Thoracic aorta (tissue), 2 donors: Measurements from ENCODE around the gene FBXW7. TPM values are rescaled to one million over a fixed set of nuclear protein-coding genes. Genes with fewer than 3 reads are reported as not detected.

Experiments used
- ATAC-seq: fragments of 150-250 bp; one replicate; pipeline ENCODE4 v1.8.0; 2017; ENCODE audit warnings: low read depth; ENCODE audit not compliant: insufficient number of reproducible peaks, low FRiP score
- DNase-seq: peaks from one replicate; pipeline ENCODE4 v3.0.0-alpha.2; 2020; ENCODE audit warnings: low spot score
- H3K27ac ChIP-seq, 2 donors: fragments of 200-600 bp; sonication (generic); 1 replicate in 1 of 2; 2 replicates in 1 of 2; pipeline ENCODE4 v1.5.1; 2016; ENCODE audit warnings: mild to moderate bottlenecking in 2 of 2, moderate library complexity in 2 of 2
- H3K27me3 ChIP-seq: fragments of 200-600 bp; sonication (generic); replicated peaks from 2 replicates; pipeline ENCODE4 v1.6.0; 2016; ENCODE audit warnings: mild to moderate bottlenecking; ENCODE audit not compliant: insufficient read depth
- H3K36me3 ChIP-seq: fragments of 200-600 bp; sonication (generic); one replicate; pipeline ENCODE4 v1.5.1; 2016
- H3K4me1 ChIP-seq, 2 donors: fragments of 200-600 bp; sonication (generic); 1 replicate in 1 of 2; 2 replicates in 1 of 2; pipeline versions ENCODE4 v1.5.1 to v1.6.0; 2016; ENCODE audit warnings: low read depth in 2 of 2, mild to moderate bottlenecking in 1 of 2; ENCODE audit not compliant: control insufficient read depth in 1 of 2
- H3K4me3 ChIP-seq: fragments of 200-600 bp; sonication (generic); 2 replicates; pipeline ENCODE4 v1.5.1; 2016; ENCODE audit warnings: mild to moderate bottlenecking
- H3K9me3 ChIP-seq: fragments of 200-600 bp; sonication (generic); 2 replicates; pipeline ENCODE4 v1.5.1; 2016
- total RNA-seq, 2 donors: library from RNA; depleted of rRNA; stranded (reverse); fragments of >200 nt; gene quantifications; one replicate each; pipeline versions ENCODE4 v1.1.0 to v1.2.3, GENCODE V29; 2016
- TF ChIP-seq, protein P1 (sequence below): fragments of 200-600 bp; sonication (generic); IDR thresholded peaks from one replicate; pipeline ENCODE4 v1.5.1; 2019; ENCODE audit warnings: antibody characterized with exemption

FBXW7 gene
- total RNA-seq, 2 donors from 2014 or later = 31.5 to 92.6 TPM

DNA sequence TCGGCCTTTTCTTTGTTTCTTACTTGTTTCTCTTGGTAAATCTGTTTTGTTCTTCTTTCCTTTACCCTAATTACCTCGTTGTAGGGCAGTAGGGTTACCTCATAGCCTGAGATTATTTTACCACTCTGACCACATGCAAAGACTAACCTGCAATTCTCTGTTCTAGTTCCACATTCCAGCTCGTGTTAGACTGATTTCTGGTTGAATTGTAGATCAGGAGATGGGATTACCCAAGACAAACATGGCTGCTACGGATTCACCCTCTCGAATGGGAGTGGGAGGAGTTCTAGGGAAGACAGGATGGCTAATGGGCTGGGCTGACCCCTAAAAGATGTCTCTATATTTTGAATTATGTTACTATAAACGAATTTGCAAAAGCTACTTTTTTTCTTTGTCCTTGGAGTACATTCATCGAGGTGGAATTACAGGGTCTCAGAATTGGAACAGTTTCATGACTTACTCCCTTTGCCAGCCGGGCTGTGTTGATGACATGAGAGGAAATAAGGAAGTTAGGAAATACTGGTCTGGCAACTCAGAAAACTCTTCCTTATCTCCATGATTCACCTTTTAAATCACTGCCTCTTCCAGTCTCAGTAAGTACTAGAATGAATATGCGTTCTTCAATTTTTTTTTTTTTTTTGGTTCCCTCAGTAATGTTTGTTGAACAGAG, 36.7 kb upstream of the FBXW7 start:
- no peak for ATAC-seq
- no peak overlapping the region for H3K4me3 ChIP-seq

DNA sequence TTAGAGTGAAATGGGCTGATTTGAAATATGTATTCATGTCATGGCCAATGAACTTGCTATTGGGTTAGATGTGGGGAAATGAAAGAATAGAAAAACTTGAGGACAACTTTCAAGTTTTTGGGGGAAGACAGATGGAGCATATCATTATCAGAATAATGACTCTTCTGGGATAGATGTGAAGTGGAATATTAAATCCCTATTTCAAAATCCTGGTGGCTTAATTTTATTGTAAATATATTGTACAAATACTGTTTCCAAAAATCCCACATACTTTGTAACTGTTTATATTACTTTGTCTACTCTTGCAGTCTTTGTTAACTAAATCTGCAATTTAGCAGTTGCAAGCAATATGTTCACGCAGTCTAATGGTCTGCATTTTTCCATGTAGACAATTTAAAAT, 35.9 kb upstream of the FBXW7 start:
- Histone ChIP-seq H3K4me1 (no peaks in the 10 kb centered on the region), H3K4me3 (no peak overlapping the region), H3K36me3 (no peaks in the 10 kb centered on the region), H3K9me3 (no peaks in the 10 kb centered on the region), H3K27me3 (no peaks in the 10 kb centered on the region), H3K27ac (no peak overlapping the region)
- TF ChIP-seq, protein P1, sequence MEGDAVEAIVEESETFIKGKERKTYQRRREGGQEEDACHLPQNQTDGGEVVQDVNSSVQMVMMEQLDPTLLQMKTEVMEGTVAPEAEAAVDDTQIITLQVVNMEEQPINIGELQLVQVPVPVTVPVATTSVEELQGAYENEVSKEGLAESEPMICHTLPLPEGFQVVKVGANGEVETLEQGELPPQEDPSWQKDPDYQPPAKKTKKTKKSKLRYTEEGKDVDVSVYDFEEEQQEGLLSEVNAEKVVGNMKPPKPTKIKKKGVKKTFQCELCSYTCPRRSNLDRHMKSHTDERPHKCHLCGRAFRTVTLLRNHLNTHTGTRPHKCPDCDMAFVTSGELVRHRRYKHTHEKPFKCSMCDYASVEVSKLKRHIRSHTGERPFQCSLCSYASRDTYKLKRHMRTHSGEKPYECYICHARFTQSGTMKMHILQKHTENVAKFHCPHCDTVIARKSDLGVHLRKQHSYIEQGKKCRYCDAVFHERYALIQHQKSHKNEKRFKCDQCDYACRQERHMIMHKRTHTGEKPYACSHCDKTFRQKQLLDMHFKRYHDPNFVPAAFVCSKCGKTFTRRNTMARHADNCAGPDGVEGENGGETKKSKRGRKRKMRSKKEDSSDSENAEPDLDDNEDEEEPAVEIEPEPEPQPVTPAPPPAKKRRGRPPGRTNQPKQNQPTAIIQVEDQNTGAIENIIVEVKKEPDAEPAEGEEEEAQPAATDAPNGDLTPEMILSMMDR = no peak
- DNase-seq (no peak), ATAC-seq (no peak)

More for the DNA sequence above, 36.7 kb upstream of the FBXW7 start:
- Histone ChIP-seq H3K9me3 (no peaks in the 10 kb centered on the region), H3K27ac (no peak overlapping the region), H3K36me3 (no peaks in the 10 kb centered on the region), H3K27me3 (no peaks in the 10 kb centered on the region), H3K4me1 (no peaks in the 10 kb centered on the region)
- DNase-seq = no peak
- TF ChIP-seq, protein P1 = no peak

DNA sequence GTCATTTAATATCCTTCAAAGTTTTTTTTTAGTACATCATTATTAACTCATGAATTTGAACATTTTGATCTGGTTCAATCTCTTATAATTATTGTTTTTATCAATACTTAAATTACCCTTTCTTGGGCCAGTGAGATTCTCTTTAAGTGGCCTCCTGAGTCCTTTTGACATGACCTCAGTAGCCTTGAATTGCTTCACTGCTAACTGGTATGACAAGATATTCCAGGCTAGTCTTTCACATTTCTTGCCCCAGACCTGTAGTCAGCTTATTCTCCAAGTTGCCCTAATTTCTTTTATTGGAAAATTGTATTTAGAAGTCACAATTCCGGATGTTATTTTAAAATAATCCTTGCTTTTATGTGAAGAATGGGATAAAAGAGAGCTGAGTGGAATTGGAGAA, 35.4 kb upstream of the FBXW7 start:
- no peaks in the 10 kb centered on the region for H3K9me3 ChIP-seq
- H3K27ac ChIP-seq = no peak overlapping the region
- no peaks in the 10 kb centered on the region for H3K4me1 ChIP-seq
- ATAC-seq (no peak), DNase-seq (no peak)
- H3K27me3 ChIP-seq = no peaks in the 10 kb centered on the region
- no peak overlapping the region for H3K4me3 ChIP-seq
- no peaks in the 10 kb centered on the region for H3K36me3 ChIP-seq
- TF ChIP-seq, protein P1 = no peak

DNA sequence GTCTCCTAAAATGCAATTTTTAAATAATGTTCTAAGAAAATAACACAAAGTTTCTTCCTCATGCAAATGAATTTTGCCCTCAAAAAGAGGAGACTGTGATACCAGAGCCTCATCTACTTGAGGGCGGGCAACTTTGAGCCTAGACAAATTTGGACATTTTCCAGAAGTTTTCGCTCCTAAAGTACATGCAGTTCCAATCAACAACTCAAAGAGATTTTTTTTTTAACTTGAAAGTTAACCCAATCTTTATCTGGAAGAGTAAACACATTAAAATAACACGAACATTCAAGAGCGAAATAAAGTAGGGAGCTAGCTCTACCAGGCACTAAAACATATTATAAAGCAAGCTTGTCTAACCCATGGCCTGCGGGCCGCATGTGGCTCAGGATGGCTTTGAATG, 29.4 kb upstream of the FBXW7 start:
- no peak overlapping the region for H3K4me3 ChIP-seq
- TF ChIP-seq, protein P1 = no peak
- H3K4me1 ChIP-seq = no peaks in the 10 kb centered on the region
- H3K27ac ChIP-seq = no peak overlapping the region
- no peaks in the 10 kb centered on the region for H3K36me3 ChIP-seq
- H3K9me3 ChIP-seq = no peaks in the 10 kb centered on the region
- H3K27me3 ChIP-seq = no peaks in the 10 kb centered on the region
- no peak for DNase-seq
- ATAC-seq = no peak

DNA sequence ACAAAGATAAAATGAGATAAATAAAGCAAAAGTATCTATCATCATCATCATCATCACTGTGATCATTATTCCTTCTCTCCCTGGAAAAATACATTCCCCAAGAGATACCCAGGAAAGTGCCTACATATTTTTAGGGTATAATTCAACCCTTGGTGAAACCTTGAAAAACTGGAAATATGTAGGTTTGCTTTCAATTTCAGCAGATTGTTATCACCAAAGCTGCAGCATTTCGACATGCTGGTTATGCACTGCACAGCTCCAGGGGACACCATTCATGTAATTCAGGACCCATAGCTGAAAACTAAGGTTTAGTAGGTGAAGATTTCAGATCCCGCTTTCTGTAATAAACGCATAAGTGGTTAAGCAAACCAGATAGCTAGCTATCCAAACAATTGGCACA, 28.4 kb upstream of the FBXW7 start:
- Histone ChIP-seq H3K27ac (no peak overlapping the region), H3K27me3 (no peaks in the 10 kb centered on the region), H3K4me3 (no peak overlapping the region), H3K9me3 (no peaks in the 10 kb centered on the region), H3K36me3 (no peaks in the 10 kb centered on the region), H3K4me1 (no peaks in the 10 kb centered on the region)
- no peak for ATAC-seq
- TF ChIP-seq, protein P1 = no peak
- DNase-seq = no peak
